CD4-positive, alpha-beta T cell treated with Interleukin-15 for 1 hour (primary cell): ENCODE results near the gene HACL1.
"Not testable (repeated sequence)": the region's sequence is repeated elsewhere in the genome, so short reads cannot be mapped to it uniquely, and the experiment has no call there.

Experiments used
- DNase-seq: peaks from one replicate; pipeline ENCODE4 v3.0.0-alpha.2; 2020

Gene HACL1

DNA sequence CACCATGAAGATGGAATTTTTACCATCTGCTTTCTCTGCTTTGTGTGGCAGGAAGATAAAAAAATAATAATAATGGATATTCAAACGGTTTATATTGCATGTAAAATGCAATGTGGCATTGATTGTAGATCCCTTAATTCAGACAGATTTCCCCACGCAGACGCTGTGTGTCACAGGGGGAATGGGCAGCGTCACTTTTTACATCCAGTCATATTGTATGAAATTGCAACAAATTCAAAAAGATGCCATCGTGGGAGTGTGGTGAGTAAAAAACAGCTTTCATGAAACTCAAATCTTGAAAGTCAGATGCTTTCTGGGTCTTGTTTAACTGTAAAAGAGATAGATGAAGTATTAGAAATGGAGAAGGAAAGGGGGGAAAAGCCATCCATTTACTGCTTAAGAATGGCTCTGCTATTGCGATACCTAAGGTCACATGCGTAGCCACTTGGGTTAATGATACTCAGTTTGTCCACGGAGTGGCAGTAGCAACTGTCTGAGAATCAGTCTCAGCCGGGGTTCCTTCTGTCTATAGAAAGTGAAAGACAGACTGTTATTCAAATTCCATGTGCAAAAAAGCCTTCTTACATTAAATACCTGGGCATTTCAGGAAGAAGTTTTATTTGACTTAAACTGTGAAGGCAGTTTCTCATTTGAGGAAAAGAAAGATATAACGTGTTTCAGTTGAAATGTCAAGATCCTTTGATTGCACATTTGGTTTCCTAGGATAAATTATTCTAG is 28.7 kb upstream of the HACL1 start:
- peak; percentile 69 for DNase-seq

DNA sequence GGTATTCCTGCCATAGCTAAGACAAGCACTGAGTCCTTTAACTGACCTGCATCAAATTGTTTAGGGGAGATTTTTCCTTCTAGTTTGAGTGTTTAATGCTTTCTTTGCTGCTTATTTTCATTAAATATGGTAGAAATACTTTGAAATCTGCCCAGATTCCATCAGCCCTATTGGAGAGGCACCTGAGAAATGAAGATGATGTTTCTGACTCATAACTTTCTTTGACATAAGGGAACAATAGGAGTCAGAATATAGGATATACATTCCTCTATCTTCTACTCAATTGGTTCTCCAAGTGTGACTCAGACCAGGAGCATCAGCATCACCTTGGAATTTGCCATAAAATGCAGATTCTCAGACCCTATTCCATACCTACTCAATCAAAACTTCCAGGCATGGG is 27.6 kb upstream of the HACL1 start:
- no peak for DNase-seq

DNA sequence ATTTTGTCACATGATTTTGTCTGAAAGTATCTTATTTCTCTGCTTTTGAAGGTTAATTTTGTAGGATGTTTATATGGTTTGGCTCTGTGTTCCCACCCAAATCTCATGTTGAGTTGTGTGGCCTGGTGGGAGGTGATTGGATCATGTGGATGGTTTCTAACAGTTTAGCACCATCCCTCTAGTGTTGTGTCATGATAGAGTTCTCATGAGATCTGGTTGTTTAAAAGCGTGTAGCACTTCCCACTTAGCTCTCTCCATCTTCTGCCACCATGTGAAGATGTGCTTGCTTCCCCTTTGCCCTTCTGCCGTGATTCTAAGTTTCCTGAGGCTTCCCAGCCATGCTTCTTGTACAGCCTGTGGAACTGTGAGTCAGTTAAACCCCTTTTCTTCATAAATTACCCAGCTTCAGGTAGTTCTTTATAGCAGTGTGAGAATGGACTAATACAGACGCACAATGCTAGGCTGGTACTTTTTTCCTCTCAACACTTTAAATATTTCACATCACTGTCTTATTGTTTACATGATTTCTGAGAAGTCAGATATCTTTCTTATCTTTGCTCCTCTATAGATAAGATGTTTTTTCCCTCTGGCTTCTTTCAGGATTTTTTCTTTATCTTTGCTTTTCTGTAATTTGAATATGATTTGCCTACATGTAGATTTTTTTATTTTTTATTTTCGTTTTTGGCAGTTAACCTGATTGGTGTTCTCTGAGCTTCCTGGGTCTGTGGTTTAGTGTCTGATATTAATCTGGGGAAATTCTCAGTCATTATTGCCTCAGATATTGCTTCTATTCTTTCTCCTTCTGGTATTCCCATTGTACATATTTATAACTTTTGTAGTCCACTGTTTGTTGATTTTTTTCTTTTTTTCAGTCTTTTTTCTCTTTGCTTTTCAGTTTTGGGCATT is 22.4 kb upstream of the HACL1 start:
- no peak for DNase-seq

DNA sequence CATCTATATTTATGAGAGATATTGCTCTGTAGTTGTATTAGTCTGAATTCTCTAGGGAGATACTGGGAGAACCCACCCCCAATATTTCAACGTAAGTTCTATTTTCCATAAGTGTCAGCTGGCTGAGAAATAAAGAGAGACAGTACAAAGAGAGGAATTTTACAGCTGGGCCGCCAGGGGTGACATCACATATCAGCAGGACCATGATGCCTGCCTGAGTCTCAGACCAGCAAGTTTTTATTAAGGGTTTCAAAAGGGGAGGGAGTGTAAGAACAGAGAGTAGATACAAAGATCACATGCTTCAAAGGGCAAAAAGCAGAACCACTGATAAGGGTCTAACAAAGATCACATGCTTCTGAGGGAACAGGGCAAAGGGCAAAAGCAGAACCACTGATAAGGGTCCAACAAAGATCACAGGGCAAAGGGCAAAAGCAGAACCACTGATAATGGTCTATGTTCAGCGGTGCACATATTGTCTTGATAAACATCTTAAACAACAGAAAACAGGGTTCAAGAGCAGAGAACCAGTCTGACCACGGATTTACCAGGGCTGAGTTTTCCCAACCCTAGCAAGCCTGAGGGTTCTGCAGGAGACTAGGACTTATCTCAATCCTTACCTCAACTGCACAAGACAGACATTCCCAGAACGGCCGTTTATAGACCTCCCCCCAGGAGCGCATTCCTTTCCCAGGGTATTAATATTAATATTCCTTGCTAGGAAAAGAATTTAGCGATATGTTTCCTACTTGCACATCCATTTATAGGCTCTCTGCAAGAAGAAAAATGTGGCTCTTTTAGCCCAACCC is 18.5 kb upstream of the HACL1 start:
- not testable (repeated sequence) for DNase-seq

DNA sequence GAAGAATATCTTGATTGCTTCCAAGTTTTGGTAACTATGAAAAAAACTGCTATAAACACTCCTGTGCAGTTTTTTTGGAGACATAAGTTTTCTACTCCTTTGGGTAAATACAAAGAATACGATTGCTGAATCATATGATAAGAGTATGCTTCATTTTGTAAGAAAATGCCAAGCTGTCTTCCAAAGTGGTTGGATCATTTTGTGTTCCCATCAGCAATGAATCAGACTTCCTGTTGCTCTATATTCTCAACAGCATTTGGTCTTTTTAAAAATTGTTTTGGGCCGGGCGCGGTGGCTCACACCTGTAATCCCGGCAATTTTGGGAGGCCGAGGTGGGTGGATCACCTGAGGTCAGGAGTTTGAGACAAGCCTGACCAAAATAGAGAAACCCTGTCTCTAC is 14.7 kb upstream of the HACL1 start:
- no peak for DNase-seq

DNA sequence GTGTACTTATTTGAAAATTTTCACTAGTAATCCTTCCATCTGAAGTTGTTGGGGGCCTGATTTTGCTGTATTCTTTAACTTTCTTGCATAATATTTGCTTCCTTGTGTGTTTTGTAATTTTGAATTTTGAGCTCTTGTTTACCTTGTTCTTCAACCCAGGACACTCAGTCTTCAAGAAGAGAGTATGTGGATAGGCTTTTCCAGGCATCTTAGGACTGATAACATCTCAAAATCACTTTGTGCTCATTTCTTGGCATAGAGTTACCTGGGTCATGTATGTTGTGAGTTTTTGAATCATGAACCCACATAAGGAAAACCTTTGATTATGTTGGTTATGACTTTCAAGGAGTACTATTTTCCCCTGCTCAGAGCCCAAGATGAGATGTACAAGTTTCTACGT is 13.6 kb upstream of the HACL1 start:
- DNase-seq: no peak

DNA sequence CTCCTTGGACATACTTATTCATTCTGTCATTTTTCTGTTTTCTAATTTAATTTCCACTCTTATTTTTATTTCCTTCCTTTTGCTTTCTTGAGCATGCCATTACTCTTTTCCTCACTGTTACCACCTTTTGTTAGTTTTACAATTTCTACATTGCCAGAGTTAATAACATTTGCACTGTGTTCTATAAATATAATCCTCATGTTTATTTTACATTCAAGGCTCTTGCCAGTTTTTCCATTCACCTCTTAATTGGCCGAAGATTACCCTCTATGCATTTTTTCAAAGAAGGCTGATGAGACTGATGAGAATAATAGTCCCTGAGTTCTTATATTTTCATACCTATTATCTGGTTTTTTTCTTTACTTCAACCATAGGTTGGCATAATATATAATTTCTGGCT is 10.6 kb upstream of the HACL1 start:
- no peak for DNase-seq

DNA sequence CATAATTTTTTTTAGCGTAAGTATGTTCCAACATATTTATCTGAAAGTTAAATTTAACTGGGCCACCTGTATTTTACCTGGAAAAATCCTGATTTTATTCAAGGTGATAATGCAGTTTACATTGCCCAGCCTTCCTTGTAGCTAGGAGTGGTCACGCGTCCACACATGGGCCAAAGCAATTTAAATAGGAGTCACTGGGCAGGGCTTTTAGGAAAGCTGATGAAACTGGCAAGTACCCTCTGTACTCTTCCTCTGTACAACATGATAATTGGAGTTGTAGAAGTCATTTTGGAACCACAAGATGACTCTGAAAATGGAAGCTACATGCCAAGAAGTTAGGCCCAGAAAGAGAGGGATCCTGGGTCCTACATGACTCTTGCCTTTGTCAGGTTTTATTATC is 9.6 kb upstream of the HACL1 start:
- DNase-seq: no peak

DNA sequence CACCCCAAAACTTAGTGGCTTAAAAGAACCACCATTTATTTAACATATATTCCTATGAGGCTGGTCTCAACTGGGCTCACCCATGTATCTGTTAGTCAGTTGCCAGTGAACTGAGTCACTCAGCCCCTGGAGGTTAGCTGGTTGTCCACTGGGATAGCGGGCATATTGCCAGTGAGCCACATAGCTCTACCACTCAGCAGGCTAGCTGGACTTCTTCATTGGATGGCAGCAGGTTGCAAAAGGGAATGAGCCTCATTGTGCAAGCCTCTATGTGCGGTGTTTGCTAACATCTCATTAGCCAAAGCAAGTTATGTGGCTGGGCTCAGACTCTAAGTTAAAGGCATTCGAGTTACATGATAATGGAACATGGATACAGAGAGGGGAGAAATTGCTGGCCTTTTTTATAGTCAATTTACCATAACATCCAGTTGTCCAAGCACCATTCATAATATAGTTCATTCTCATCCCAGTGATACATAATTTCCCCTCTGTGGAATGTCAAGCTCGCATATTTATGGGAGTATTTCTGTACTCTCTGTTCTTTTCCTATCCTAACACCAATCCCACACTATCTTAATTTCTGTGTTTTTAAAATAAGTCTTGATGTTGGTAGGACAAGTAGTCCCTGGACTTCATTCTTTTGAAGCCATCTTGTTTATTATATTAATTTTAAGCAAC is 8.9 kb upstream of the HACL1 start:
- peak; percentile 17 for DNase-seq

DNA sequence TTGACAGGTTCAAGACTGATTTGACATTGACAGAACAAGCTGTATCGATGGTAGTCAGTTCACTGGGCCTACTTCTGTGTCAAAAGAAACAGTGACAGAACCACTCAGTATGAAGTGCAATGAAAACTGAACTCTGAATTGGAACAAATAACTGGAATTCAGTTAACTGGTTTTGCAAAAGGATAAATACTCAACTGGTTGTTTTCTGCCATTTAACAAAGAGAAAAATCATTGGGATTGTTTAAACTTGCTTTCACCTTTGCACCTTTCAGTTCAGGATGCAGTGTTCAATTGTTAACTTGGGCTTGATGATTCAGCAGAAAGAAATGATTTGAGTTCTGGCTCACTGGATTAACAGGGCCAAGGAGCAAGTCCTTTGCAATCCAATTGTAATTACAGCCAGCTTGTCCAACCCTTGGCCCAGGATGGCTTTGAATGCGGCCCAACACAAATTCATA is 5.1 kb upstream of the HACL1 start:
- no peak for DNase-seq

DNA sequence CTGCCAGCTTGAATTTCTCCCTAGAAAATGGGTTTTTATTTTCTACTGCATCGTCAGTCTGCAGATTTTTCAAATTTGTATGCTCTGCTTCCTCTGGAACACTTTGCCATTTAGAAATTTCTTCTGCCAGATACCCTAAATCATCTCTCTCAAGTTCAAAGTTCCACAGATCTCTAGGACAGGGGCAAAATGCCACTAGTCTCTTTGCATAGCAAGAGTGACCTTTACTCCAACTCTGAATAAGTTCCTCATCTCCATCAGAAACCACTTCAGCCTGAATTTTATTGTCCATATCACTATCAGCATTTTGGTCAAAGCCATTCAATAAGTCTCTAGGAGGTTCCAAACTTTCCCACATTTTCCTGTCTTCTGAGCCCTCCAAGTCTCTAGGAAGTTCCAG is 3.2 kb upstream of the HACL1 start:
- DNase-seq: not testable (repeated sequence)

DNA sequence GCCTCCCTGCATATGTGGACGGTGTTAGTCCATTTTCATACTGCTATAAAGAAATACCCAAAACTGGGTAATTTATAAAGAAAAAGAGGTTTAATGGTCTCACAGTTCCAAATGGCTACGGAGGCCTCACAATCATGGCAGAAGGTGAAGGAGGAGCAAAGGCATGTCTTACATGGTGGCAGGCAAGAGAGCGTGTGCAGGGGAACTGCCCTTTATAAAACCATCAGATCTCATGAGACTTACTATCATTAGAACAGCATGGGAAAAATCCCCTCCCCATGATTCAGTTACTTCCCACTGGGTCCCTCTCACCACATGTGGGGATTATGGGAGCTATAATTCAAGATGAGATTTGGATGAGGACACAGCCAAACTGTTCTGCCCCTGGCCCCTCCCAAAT is 1.4 kb upstream of the HACL1 start:
- DNase-seq: not testable (repeated sequence)

DNA sequence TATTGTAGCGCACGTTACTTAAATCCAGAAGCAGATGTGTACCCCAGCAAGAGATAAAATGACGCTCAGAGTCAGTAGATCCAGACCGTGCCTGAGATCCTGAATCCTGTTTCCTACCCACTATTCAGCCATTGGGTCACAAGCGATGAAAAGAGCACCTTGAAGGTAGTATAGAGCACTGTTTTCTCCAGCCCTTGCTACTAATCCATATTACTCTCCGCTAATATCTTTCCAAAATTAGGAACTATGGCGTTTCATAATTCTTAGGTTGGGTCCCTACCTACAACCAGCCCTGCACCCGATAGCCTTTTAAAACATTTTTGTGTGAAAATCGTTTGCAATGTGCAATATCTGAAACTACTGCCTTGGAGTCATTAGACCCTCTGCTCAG is 772 bp upstream of the HACL1 start:
- DNase-seq: no peak

DNA sequence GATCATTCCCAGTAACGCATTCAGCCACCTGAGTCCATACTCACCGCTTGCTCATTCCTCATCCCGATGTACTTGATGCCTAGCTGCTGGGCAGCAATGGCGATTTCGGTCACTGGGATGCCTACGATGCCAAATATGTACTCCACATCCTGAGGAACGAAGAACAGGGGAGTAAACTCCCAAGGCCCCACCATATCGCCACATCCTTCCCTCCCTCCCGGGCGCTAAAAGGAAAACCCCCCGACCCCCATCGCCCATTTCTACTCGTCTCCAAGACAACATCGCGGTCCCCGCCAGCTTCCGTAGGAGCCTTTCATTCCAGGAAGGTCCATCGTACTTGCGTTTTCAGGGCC is 347 bp downstream of the HACL1 start:
- no peak for DNase-seq

DNA sequence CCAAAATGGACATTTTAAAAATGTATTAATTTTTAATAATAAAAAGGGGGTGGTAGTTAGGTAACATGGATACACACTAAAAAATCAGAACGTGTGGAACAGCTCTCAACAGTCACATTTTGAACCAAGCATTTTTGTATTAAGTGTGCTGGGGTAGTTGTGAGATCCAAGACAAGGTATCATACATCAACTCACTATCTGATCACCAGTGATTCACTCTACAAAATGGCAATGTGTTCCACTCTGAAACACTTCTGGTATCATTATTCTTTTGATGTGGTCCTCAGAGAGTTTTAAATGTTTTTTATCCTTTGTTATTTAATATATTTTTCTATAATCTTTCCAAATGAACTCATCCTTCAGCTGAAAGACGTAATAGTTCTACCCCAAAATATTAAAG is 5.4 kb downstream of the HACL1 start:
- DNase-seq: no peak

DNA sequence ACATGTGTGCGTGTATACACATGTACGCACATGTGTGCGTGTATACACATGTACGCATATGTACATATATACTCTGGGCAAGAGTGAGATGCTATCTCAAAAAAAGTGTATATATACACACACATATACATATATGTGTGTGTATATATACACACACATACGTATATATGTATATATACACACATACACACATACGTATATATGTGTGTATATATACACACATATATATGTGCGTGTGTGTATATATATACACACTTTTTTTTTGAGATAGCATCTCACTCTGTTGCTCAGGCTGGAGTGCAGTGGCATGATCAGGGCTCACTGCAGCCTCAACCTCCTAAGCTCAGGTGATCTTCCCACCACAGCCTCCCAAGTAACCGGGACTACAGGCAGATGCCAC is 8.4 kb downstream of the HACL1 start:
- DNase-seq: no peak

DNA sequence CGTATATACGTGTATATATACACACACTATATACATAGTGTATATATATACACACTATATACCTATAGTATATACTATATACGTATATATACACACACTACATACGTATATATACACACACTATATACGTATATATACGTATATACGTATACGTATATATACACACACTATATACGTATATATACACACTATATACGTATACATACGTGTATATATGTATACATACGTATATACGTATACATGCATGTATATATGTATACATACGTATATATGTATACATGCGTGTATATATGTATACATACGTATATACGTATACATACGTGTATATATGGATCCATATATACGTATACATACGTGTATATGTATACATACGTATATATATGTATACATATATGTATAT is 9.4 kb downstream of the HACL1 start:
- DNase-seq: no peak

DNA sequence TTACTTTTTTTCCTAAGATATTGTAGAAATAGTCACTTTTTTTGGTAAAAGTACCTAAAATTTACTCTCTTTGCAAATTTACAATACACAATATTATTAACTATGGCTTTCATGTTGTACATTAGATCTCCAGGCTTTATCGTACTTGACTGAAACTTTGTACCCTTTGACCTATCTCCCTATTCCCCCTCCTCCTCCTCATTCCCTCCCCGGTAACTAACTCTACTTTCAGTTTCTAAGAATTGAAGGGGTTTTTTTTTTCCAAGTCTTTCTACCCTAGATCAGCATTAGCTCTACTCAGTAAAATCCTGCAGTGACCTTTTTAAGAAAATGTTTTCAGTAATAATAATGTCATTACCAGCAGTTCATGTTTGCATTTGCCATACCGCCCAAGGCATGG is 10.1 kb downstream of the HACL1 start:
- DNase-seq: no peak

DNA sequence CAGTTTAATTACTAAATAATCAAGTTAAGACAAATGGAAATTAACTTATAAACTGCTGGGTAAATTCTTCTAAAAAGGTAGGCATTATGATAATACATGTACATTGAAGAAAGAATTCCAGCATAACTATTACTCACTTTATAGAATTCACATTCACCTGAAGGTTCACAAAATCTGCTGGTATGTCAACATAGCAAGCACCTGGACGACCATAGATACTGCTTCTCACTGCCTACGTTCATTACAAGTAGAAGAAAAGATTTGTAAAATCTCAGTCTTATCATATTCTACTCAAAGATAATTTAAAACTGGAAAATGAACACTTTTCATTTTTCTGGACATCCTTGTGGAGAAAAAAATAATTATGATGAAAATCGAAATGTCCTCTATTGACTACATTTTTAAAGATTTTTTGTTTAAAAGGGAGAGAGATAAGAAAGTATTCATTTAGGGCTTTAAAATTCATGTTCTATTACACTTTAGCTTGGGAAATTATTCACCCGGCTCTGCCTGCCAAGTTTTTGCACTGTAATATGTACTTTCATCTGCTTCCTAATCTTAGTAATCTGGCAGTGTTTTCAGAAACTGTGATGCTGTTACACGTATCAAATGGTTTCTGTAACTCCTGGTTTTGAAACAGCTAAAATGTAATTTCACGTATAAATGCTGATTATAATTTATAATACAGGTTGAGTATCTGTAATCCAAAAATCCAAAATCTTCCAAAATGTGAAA is 16.1 kb downstream of the HACL1 start:
- no peak for DNase-seq

DNA sequence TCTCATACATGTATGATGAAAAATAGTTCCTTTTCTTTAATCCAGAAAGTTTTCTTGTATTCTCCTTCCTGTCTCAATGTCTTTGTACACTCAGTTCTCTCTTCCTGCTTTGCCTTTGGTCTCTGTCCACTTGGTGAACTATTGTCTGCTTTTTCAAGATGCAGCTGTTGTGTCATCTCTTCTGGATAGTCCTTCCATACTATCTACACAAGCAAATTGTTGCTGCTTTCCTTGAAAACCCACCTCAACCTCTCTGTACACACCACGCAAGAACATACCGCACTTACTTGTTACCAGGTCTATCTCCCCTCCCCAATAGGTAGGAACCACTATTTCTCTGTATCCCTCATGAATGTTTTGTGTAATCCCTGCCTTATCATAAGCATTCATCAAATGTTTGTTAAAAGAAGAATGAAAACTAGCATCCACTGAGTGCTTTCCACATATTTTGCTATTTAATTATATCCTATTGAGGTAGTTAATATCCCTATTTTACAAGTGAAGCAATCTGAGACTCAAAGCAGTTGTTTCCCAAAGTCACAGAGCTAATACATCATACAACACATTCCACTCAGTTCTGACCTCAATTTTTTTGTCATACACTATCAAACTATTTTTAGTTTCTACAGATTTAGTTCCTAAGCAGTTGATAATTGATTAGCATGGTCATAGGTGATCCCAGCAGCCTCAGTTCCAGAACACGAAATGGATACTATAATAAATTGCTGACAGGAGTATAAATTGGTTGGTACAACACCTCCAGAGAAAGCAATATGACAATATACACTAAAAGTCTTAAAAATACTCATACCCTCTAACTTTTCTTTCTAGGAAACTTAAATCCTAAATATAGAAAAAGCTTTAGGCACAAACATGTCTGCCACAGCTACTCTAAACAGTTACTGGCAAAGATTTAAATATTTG is 19.6 kb downstream of the HACL1 start:
- DNase-seq: no peak

DNA sequence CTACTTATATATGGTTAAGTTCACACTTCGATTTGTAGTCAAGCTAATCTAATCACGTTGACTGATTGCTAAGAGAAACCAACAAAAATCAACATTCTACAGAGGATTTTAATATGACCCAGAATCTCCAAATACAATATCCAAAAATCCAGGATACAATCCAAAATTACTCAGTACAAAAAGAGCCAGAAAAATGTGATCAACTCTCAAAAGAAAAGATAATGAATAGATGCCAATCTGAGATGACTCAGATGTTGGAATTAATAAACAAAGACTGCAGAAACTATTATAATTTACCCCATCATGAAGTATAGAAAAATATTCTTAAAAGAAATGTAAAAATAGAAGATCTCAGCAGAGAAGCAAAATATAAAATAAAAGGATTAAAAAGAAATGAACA is 22.3 kb downstream of the HACL1 start:
- DNase-seq: no peak
